ENCODE results near the gene C16orf92. TPM values are rescaled to one million over a fixed set of nuclear protein-coding genes. Genes with fewer than 3 reads are reported as not detected.
"Not testable (repeated sequence)": the region's sequence is repeated elsewhere in the genome, so short reads cannot be mapped to it uniquely, and the experiment has no call there.

C16orf92 gene
- total RNA-seq, 2 donors from 2014 or later, result not detected

- not testable (repeated sequence) for DNase-seq, ATAC-seq
- intact Hi-C loops (cut with DNase I), result loop anchor here in 1 of 2 donors (10.0 kb wide), 1 partner anchor 148 kb away; the partner anchor contains the start of gene CDIPT
Observed at GRCh38 chr16:30012598-30012997, 10.4 kb upstream of the C16orf92 start.

- intact Hi-C loops (cut with DNase I), result loop anchor here in 1 of 2 donors (10.0 kb wide), 1 partner anchor 151 kb away; the partner anchor contains the start of gene CDIPT
- DNase-seq, ATAC-seq: not testable (repeated sequence)
Observed at GRCh38 chr16:30015450-30015849, 7.5 kb upstream of the C16orf92 start.

DNA sequence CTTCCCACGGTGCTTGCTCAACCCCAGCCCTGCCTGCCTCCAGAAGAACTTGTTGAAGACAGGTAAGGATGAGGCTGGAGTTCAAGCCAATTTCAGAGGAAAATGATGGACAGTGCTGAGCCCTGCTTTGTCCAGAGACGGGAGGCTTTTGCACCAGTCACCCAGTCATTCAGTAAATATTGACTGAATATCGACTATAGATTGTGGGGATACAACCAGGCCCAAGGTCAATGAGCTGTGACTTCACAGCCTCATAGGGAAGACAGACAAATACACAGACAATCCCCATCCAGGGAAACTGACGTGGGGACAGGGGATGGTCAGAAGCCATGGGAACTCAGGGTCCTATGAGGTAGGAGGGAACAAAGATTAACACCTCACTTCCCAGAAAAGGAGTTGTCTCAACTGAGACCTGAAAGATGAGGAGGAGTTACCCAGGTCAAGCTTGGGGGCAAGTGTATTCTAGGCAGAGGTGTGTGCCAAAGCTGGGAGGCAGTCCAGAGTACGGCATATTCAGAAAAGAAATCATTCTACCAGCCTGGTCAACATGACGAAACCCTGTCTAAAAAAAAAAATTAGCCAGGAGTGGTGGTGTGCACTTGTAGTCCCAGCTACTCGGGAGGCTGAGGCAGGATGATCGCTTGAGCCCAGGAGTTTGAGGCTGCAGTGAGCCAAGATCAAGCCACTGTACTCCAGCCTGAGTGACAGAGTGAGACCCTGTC lies 6.3 kb upstream of the C16orf92 start:
- intact Hi-C loops (cut with DNase I), result loop anchor here in 1 of 2 donors (10.0 kb wide), 1 partner anchor 152 kb away; the partner anchor contains the start of gene CDIPT

DNA sequence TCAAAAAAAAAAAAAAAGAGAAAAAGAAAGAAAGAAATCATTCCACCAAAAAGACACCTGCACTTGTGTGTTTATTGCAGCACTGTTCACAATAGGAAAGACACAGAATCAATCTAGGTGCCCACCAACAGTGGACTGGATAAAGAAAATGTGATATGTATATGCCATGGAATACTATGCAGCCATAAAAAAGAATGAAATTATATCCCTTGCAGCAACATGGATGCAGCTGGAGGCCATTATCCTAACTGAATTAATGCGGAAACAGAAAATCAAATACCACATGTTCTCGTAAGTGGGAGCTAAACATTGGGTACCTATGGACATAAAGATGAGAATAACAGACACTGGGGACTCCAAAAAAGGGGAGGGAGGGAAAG lies 5.7 kb upstream of the C16orf92 start:
- ATAC-seq (no peak), DNase-seq (no peak)
- intact Hi-C loops (cut with DNase I), result loop anchor here in 1 of 2 donors (10.0 kb wide), 1 partner anchor 152 kb away; the partner anchor contains the start of gene CDIPT

More for the DNA sequence above, 6.3 kb upstream of the C16orf92 start:
- DNase-seq (peak; percentile 1), ATAC-seq (no peak)

DNA sequence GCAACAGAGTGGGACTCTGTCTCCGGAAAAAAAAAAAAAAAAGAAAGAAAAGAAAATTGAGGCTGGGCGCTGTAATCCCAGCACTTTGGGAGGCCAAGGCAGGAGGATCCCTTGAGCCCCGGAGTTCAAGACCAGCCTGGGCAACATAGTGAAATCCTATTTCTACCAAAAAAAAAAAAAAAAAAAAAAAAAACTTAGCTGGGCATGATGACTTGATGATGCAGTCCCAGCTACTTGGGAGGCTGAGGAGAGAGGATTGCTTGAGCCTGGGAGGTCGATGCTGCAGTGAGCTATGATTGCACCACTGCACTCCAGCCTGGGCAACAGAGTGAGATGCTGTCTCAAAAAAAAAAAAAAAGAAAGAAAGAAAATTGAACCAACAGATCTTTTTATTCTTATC lies 5.1 kb upstream of the C16orf92 start:
- intact Hi-C loops (cut with DNase I), result loop anchor here in 1 of 2 donors (10.0 kb wide), 1 partner anchor 153 kb away; the partner anchor contains the start of gene CDIPT
- not testable (repeated sequence) for ATAC-seq
- DNase-seq, result peak; percentile 1

GRCh38 chr16:30018731-30019158 lies 4.3 kb upstream of the C16orf92 start:
- no peak for ATAC-seq
- intact Hi-C loops (cut with DNase I), result loop anchor here in 1 of 2 donors (10.0 kb wide), 1 partner anchor 154 kb away; the partner anchor contains the start of gene CDIPT
- DNase-seq, result peak; percentile 1

DNA sequence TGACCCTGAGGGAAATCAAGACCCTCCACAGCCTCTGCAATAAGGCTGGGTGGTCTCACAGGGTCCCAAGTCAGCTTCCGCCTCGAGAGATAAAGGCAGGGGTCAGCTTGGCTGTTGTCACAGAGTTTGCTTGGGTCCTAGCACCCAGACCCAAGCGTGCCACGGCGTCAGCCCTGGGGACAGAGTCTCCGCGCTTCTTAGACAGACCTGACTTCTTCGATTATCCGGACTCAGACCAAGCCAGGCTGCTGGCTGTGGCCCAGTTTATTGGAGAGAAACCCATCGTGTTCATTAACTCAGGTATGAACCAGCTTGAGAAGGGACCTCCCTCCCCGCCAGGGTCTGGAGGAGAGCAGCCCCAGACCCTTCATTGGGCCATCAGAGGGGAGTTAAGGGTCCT lies 588 bp downstream of the C16orf92 start:
- intact Hi-C loops (cut with DNase I), result loop anchor here (5.0 to 10.0 kb wide), 2 partner anchors 319 to 321 kb away; no protein-coding TSS in a partner anchor
- DNase-seq (no peak), ATAC-seq (no peak)

- ATAC-seq, result no peak
- intact Hi-C loops (cut with DNase I), result loop anchor here (5.0 to 10.0 kb wide), 2 partner anchors 320 to 322 kb away; no protein-coding TSS in a partner anchor
- no peak for DNase-seq
Observed at GRCh38 chr16:30024451-30024850, 1.5 kb downstream of the C16orf92 start.

DNA sequence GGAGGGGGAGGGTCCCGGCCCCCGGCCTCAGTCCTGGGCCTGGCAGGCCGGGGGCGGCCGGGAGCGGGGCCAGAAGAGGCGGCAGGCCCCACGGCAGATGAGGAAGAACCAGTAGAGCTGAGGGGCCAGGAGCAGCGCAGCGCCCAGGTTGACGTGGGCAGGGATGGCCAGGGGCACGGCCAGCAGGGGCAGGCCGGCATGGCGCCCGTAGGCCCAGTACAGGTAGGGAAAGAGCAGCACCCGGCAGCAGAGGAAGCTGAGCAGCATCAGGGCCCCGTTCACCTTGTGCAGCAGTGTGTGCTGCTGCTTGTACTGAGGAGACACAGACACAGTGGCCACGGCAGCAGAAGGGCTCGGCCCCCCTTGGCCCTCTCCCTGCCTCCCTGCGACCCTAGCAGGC lies 2.2 kb downstream of the C16orf92 start:
- ATAC-seq (no peak), DNase-seq (no peak)
- intact Hi-C loops (cut with DNase I), result loop anchor here in 1 of 2 donors (10.0 kb wide), 1 partner anchor 320 kb away; no protein-coding TSS in a partner anchor

- intact Hi-C loops (cut with DNase I), result loop anchor here in 1 of 2 donors (10.0 kb wide), 1 partner anchor 321 kb away; no protein-coding TSS in a partner anchor
- no peak for DNase-seq
Observed at GRCh38 chr16:30025574-30025973, 2.6 kb downstream of the C16orf92 start.

GRCh38 chr16:30026449-30026848 lies 3.5 kb downstream of the C16orf92 start:
- intact Hi-C loops (cut with DNase I), result loop anchor here in 1 of 2 donors (10.0 kb wide), 1 partner anchor 322 kb away; no protein-coding TSS in a partner anchor
- no peak for ATAC-seq
- no peak for DNase-seq

More at GRCh38 chr16:30025574-30025973, 2.6 kb downstream of the C16orf92 start:
- no peak for ATAC-seq

- intact Hi-C loops (cut with DNase I), result loop anchor here in 1 of 2 donors (10.0 kb wide), 1 partner anchor 323 kb away; no protein-coding TSS in a partner anchor
- ATAC-seq (no peak), DNase-seq (no peak)
Observed at GRCh38 chr16:30027588-30028437, 4.8 kb downstream of the C16orf92 start.

GRCh38 chr16:30028438-30029076 lies 5.6 kb downstream of the C16orf92 start:
- intact Hi-C loops (cut with DNase I), result loop anchor here in 1 of 2 donors (10.0 kb wide), 1 partner anchor 324 kb away; no protein-coding TSS in a partner anchor
- DNase-seq (no peak), ATAC-seq (peak; percentile 26 to 60)

DNA sequence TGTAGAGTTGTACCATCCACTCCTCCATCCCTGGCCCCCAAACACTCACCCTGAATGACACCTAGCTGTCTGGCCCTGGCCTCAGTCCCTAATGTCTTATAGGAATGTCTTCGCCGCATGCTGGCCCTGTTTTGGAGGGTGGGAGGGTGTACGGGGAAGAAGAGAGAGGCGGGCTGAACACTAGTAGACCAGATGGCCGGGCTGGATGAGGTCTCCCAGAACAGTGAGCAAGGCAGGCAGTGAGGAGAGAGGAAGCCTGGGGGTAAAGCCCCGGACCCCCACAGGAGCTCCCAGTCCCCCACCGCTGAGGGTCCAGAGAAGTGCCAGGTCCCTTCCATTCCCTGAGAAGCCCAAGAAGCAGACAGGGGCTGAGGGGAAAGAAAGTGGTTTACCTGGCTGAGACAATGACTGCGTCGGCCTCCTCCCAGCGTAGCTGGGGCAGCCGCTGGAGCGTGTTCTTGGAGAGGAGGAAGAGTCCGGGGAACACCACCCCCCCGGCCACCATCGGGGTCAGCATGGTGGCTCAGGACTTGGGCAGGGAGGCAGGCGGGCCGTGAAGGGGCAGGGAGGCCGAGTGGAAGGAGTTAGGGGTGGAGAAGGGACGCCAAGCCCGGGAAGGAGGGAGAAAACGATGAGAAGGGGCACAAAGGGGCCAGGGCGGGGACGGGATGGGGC lies 7.2 kb downstream of the C16orf92 start:
- intact Hi-C loops (cut with DNase I), result no loop called here
- ATAC-seq (no peak), DNase-seq (no peak)

- intact Hi-C loops (cut with DNase I), result no loop called here
- ATAC-seq (peak in 1 of 2 donors; percentile 10), DNase-seq (no peak)
Observed at GRCh38 chr16:30030841-30031413, 7.9 kb downstream of the C16orf92 start, which contains the start of gene TLCD3B. TSS of gene TLCD3B (minus strand) at chr16:30031271. CDS start at chr16:30030527, 744 bp downstream.

DNA sequence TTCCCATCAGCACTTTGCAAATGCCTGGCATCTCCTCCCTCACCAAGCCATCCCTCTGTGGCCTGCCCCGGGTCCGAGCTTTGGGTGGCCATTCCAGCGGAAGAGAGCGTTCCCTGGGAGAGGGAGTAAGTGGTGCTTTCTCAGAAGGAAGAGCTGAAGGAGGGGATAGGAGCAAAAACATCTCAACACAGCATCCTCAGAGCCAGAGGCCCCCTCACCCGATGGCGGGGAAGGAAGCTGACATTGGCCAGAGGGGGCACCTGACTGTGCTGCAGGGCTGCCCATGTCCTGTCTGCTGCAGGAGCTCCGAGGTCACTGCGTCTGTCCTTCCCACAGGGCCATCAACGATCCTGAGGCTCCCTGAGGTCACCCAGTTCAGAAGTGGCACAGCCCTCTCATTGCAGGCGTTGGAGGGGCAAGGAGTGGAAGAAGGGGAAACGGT lies 8.5 kb downstream of the C16orf92 start:
- intact Hi-C loops (cut with DNase I), result no loop called here
- no peak for DNase-seq
- no peak for ATAC-seq

GRCh38 chr16:30032083-30032819 lies 9.3 kb downstream of the C16orf92 start:
- intact Hi-C loops (cut with DNase I), result no loop called here
- DNase-seq (peak; percentile 41), ATAC-seq (peak; percentile 29 to 32)
